Measurements from ENCODE around the gene MTUS2. TPM values are rescaled to one million over a fixed set of nuclear protein-coding genes. Genes with fewer than 3 reads are reported as not detected.

The MTUS2 gene
- total RNA-seq, 1 experiment from 2014 or later, result 0.35 TPM

- Histone ChIP-seq H3K27ac (ENCODE audit: insufficient read length, low read depth, low read length) (no peak overlapping the region), H2AFZ (ENCODE audit: low read length) (no peak overlapping the region), H2BK12ac (ENCODE audit: insufficient read length, low read depth, low read length) (no peak overlapping the region), H4K5ac (ENCODE audit: insufficient read length, low read depth, low read length) (no peak overlapping the region), H2BK120ac (ENCODE audit: low read depth, low read length, poor library complexity, severe bottlenecking) (no peak overlapping the region), H3K23ac (ENCODE audit: insufficient read length, low read depth, low read length) (no peak overlapping the region), H2AK5ac (ENCODE audit: insufficient read length, low read length) (no peak overlapping the region), H3K79me2 (ENCODE audit: insufficient read depth, low read length) (no peaks in the 10 kb centered on the region), H4K91ac (ENCODE audit: insufficient read length, low read depth, low read length) (no peak overlapping the region), H4K8ac (replicated peaks; ENCODE audit: insufficient read length, low read depth, low read length) (no peak overlapping the region), H4K20me1 (ENCODE audit: control insufficient read depth, insufficient read depth, insufficient read length) (no peaks in the 10 kb centered on the region), H2BK20ac (ENCODE audit: low read depth, low read length, poor library complexity, severe bottlenecking) (no peak overlapping the region), H3K4me2 (ENCODE audit: insufficient read depth, insufficient read length, low read length) (no peak overlapping the region), H2BK15ac (ENCODE audit: low read depth, low read length) (no peak overlapping the region), H3K79me1 (ENCODE audit: insufficient read depth, low read depth, low read length, poor library complexity, severe bottlenecking) (no peaks in the 10 kb centered on the region), H3K56ac (ENCODE audit: insufficient read length, low read depth, low read length) (no peak overlapping the region), H3K23me2 (ENCODE audit: insufficient read length, low read depth, low read length, poor library complexity, severe bottlenecking) (no peaks in the 10 kb centered on the region), H3K27me3 (ENCODE audit: insufficient read depth, low read length) (no peaks in the 10 kb centered on the region), H2BK5ac (ENCODE audit: insufficient read length, low read length) (no peak overlapping the region), H3K4me1 (ENCODE audit: insufficient read depth, low read length) (no peaks in the 10 kb centered on the region), H3K9ac (ENCODE audit: extremely low read depth, insufficient read length, low read length) (no peak overlapping the region), H3T11ph (ENCODE audit: low read length) (no peak overlapping the region), H3K18ac (ENCODE audit: insufficient read length, low read depth, low read length) (no peak overlapping the region), H3K9me3 (ENCODE audit: control insufficient read depth, low read depth, low read length) (peaks cover 16% of the 10 kb centered on the region), H3K4ac (ENCODE audit: low read depth, low read length) (no peak overlapping the region), H3K14ac (ENCODE audit: insufficient read depth, low read length) (no peak overlapping the region)
- Mint-ChIP-seq H3K36me3 (ENCODE audit: insufficient read depth in 1 of 3, low read depth in 3 of 3) (peaks cover 3 to 17% (median 5%) of the 10 kb centered on the region in 3 experiments; a peak in 5 of 7 replicates), H3K27me3 (ENCODE audit: low read depth) (no peaks in the 10 kb centered on the region), H3K4me3 (no peak overlapping the region), H3K27ac (no peak overlapping the region), H3K9me3 (peaks cover 11 to 17% of the 10 kb centered on the region in 2 experiments), H3K4me1 (0 out of 4 replicates have a peak, but pooled peaks cover 0 to 1% of the 10 kb centered on the region in 2 experiments)
- DNase-seq, result no peak
- no peak for TF ChIP-seq CTCF (conservative IDR thresholded peaks at IDR 0.05)
Measured at GRCh38 chr13:29227576-29227975, 407.4 kb downstream of the MTUS2 start.

Data from H9 (cell line).